K562 treated with DMSO at 1 percent for 48 hours (cell line): ENCODE data around the gene PAQR5. TPM values are rescaled to one million over a fixed set of nuclear protein-coding genes. Genes with fewer than 3 reads are reported as not detected.

Experiments
- total RNA-seq: library from RNA; unstranded; fragments of 300-600 nt; gene quantifications from 2 replicates; pipeline ENCODE4 v1.2.3, GENCODE V29; 2022; ENCODE audit warnings: low replicate concordance; ENCODE audit errors: extremely low read depth

The PAQR5 gene
- not detected in 2 replicates for total RNA-seq

GRCh38 chr15:69298697-69299441, at the start of gene PAQR5:
Gene PAQR5 (plus strand): TSS chr15:69298912. CDS start chr15:69360081, 61,169 bp downstream.

DNA sequence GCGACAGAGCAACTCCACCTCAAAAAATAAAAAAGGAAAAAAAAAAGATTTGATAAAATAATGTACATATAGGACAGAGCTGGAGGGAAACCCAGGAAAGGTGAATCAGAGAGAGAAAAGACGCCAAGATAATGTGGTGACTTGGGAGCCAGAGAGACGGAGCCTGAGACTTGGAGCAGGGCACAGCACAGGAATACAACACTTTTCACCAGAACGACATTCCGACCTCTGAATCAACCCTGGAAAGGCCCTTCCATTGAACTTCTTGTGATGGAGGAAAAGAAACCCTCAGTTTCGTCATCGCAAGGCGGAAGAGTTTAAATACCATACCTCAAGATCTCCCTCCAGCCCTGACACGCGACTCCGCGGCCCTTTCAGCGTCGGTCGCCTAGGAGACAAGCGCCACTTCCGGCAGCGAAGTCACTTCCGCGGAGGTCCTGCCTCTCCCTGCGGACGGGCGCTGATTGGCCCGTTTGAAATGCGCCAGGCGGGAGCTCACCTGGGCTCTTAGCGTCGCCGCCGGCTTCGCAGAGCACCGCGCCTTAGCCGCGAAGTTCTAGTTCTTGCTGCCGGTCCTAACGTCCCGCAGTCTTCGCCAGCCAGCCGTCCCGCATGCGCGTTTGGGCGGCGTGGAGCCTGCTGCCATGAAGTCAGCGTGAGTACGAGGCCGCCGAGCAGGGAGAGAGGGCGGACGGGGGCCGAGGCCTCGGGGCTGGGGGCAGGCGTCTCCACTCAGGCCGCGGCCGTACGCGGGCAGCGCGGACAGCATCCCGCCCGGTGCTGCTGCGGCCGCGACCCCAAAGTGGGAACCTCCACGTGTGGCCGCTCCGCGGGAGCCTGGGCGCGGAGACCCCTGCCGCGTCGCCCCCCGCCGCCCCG, 115.3 kb downstream of the PAQR5 start, which contains the start of gene KIF23:
Gene KIF23, plus strand, starts transcription at position 528 of the 879 bp plus-strand sequence. Its CDS starts 117 bp downstream, at position 645.

GRCh38 chr15:69452692-69453521, 154.2 kb downstream of the PAQR5 start, which contains the start of gene RPLP1:
Gene RPLP1 (plus strand): TSS chr15:69452818. CDS start chr15:69452949, 131 bp downstream.

Other genes with a start within 250 kb of the PAQR5 start
- gene GLCE, start 138.3 kb upstream of the PAQR5 start, total RNA-seq, result not detected in 2 replicates
- not detected in 2 replicates for gene KIF23, start 115.4 kb downstream of the PAQR5 start, total RNA-seq
- gene RPLP1, start 153.9 kb downstream of the PAQR5 start, total RNA-seq, result 3,267 and 4,153 TPM in 2 replicates